CD1c-positive myeloid dendritic cell (primary cell): ENCODE data around the gene EBF3.

Source experiments
- DNase-seq: peaks from one replicate; pipeline ENCODE4 v3.0.0-alpha.2; 2016; ENCODE audit errors: extremely low spot score

The EBF3 gene

DNA sequence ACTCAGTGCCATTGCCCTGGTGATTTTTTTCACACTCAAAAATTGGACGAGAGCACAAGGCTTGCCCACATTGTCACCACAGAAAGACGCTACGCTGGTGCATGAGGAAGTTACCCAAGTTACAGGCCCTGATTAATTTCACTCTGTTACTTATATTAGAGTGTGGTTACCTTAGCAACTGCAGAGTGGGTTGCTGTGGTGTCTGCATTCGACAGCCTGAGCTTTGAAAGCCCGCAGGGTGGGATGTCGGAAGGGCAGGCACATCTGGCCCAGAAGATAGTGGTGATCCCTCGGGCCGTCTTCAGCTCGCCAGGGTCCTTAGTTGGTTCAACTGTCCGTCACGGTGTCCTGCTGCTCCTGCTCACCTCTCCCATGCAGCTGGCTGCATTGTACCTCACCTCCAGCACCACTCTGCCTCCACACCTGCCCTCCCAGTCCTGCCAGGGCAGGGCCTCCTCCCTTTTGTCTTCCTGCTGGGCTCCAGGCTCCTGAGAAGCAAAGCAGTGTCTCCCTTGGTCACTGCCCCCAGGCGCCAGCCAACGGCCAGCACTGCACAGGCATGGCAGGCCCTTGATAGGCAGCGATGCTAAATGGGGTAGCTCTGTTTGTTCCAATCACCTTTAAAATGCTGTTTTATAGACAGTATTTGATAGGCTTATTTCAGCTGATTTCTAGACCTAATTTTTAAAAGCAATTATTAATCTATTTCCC is 167.2 kb downstream of the EBF3 start:
- DNase-seq = no peak

DNA sequence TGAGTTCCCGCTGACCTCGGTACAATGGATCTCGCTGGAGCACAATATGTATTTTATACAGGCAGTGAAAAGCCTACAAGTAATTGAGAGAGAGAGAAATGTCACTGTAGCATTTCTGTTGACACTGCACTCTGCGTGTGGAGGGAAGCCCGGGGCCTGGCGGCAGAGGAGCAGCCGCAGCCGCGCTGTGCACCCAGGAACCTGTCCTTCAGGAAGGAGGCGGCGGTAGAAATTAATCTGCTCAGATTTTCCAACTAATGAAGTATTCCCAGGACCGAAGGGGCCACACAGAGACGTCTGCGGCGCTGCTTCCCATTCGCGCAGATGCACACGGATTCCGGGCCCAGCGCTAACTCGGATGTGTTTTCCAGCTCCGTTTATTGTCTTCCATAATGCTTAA is 170.1 kb downstream of the EBF3 start:
- DNase-seq = no peak

DNA sequence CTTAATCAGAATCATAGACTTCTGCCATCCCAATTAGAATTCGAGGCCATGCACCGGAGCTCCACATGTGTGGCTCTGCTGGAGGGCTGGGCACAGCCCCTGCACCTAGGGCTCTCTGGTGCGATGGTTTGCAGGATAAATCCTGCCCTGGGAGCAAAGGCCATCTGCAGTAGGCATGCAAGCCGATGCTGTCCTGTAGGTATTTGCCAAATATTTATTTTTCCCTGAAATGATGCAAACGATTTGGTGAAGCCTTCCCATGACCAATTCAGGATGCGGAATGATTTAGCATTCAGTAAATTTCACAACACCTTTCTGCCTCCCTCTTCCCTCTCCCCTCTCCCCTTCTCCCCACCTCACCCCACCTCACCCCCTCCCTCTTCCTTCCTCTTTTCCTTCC is 170.6 kb downstream of the EBF3 start:
- no peak for DNase-seq

DNA sequence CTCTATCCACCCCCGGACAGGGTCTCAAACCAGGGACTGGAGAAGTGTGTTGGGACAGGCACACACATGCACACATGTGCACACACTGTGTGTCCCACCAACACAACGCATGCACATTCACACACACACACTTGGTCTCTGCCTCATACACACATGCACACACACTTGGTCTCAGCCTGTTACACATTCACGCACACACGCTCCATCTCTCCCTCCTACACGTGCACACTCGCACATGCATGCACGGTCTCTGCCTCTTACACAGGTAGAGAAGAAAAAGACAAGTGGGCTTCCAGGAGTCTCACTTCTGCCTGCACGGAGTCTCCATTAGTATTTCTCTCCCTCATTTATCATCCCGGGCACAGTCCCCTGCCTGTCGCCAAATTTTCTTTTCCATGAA is 171.2 kb downstream of the EBF3 start:
- DNase-seq = no peak

DNA sequence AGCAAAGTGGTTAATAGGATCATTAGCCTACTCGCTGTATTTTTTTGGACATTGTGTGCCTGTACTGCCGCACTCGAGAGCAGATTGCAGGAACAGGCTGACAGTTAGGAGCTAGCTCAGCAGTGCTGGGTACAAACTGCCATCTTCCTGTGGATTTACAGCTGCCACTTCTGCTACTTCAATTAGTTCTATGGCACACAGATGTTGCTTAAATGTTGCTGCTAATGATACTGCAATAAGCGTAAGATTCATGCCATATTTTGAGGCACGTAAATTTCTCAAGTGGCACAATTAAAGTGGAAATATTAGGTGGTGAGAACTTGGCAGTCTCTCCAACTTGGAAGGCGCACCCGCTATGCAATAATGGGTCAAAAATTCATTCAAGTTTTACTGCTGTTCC is 171.9 kb downstream of the EBF3 start:
- no peak for DNase-seq

DNA sequence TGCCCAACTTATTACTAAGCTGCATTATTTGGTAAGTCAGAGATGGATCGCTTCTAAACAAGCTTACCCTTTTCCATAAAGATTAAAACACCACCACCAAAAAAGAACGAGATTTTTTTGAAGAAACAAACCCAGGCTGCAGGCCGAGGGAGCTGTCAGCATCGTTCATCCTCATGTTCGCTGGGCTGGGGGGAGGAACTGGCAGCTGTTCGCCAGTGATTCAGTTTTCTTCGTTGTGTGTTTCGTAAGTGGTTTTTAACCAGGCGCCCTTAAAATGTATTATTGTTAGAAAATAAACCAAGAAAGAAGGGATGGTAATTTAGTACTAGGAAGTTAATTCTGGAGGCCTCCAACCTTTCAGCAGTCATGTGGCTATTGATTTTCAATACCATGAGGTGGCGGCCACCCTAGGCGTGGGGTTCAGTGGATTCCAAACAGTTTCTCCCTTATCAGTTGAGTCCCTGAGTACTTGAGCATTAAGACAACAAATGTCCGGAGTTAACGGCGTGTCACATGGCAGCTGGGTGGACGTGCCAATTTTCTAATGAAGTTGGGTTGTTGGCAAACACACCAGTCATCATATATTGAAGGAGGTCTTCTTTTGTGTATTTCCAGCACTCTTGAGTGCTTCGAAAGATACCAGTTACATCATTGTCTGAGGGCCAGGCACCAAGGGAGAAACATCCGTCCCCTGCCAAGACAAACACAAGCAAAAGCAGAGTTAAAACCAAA is 173.2 kb downstream of the EBF3 start:
- no peak for DNase-seq

DNA sequence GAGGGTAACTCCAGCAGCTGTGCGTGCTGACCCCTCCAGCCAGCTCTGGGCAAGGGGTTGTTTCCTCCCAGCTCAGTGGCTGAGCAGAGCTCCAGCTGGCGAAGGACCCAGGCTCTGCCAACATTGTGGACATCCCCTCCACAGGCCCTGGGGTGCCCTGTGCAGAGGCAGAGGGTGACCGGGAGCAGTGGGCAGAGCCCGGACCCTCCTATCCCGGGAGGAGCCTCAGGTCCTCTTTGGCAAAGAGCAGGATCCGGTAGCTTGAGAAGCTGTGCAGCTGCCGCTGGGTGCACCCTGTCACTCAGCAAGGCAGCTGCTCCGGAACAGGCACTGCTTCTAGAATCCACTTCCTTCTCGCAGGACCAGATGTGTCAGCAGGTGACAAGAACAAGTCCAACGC is 175.9 kb downstream of the EBF3 start:
- DNase-seq = no peak

DNA sequence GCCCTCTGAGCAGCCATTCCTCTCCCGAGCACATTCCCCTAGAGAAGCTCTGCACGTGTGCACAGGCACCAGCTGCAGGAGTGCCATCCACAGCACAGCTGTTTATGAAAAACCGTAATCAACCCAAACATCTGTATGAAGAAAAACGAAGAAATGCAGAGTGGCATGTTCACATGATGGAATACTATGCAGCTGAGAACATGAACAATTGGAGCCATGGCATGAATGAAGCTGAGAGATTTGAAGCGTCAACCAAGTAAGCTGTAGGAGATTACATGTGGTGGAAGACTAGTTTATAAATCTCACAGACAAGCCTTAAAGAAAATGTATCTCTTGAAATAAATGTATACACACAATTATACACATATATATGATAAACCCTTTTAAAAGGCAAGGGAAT is 176.5 kb downstream of the EBF3 start:
- DNase-seq = no peak

DNA sequence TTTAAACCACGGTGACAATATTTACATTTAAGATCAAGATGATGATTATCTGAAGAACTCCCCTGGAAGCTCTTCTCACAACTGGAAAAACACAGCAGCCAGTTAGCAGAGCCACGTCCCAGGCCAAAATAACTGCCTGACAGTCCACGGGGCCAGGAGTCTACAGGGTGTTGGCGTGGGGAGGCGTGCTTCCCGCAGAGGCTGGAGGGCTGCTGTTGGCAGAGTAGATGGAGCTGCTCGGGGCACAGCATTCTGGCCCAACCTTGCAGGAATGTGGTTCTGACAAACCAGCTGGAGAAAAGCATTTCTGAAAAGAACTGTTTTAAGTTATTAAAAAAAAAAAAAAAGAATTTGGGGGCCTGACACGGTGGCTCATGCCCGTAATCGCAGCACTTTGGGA is 177.9 kb downstream of the EBF3 start:
- DNase-seq = no peak

DNA sequence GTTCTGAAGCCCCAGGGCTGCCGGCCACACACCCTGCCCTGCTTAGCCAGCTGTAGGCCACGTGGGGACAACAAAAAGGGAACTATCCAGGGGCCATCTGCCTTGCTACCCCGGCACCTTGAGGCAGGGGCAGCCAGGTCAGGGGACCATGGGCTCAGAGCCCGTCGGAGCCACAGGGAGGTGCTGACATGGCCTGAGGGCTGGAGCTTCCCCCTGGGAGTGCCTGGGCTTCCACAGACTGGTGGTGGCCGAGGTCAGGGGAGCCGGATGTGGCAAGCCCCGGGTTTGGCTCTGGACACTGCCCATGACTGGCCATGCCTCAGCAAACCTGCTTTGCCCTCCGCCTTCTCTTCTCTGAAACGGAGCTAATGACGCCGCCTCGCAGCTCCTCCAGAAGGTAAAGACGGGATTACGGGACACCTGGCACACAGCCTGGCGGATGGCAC is 178.5 kb downstream of the EBF3 start:
- DNase-seq = no peak
